ENCODE measurements around the gene CENPH. TPM values are rescaled to one million over a fixed set of nuclear protein-coding genes. Genes with fewer than 3 reads are reported as not detected.
A peak's percentile ranks its signal among the peaks of the same experiment; 100 is the strongest.

Gene CENPH
- total and polyA plus RNA-seq, 2 of the 13 experiments (the other 11 are each of a cell fraction or from before 2014, with no cell fraction given), result 11.2 to 28.8 TPM

DNA sequence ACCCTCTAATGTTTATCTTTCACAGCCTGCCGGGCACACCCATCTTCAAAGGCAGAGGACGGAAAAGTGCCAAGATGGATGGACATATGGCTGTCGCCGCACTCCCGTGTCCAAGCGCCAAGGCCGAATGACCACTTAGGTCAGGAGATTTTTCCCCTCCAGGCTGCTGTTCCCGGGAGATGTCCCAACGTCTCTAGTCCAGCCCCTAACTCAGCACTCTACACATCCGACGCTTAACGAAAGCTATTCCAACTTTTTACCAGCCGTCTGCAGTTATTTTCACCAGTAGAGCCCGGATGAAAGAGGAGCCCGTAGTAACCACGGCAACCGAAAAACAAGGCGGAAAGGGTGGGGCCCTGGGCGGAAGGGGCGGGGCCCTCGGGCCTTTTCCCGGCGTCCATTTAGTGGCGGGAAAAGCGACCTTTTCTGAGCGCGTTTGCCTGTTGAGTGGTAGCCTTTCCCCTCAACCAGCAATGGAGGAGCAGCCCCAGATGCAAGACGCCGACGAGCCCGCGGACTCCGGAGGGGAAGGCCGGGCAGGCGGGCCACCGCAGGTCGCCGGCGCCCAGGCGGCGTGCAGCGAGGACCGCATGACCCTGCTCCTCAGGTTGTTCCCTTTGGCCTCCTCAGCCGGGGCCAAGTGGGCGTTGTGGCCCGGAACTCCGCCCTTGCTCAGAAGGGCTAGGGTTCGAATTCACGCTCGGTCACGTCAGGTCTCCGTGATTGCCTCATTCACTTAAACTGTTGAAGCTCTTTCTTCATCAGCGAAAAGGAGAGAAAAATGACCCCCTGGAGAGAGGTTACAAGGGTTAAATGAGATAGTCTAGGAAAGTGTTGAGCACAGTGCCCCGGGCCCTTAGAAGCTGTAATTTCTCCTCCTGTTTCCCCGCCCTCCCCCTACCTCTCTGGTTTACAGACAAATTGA, at the start of gene CENPH (continued):
- TF ChIP-seq, protein P1, sequence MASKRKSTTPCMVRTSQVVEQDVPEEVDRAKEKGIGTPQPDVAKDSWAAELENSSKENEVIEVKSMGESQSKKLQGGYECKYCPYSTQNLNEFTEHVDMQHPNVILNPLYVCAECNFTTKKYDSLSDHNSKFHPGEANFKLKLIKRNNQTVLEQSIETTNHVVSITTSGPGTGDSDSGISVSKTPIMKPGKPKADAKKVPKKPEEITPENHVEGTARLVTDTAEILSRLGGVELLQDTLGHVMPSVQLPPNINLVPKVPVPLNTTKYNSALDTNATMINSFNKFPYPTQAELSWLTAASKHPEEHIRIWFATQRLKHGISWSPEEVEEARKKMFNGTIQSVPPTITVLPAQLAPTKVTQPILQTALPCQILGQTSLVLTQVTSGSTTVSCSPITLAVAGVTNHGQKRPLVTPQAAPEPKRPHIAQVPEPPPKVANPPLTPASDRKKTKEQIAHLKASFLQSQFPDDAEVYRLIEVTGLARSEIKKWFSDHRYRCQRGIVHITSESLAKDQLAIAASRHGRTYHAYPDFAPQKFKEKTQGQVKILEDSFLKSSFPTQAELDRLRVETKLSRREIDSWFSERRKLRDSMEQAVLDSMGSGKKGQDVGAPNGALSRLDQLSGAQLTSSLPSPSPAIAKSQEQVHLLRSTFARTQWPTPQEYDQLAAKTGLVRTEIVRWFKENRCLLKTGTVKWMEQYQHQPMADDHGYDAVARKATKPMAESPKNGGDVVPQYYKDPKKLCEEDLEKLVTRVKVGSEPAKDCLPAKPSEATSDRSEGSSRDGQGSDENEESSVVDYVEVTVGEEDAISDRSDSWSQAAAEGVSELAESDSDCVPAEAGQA (IDR thresholded peaks at IDR 0.05; ENCODE audit: low read depth), result peak; percentile 48; the same call in 1 of the 2 replicates
- TF ChIP-seq, protein P1 (CRISPR knock-in tag; IDR thresholded peaks at IDR 0.05; ENCODE audit: borderline replicate concordance), result 0 out of 2 replicates have a peak, but pooled peaks have one; percentile 50
- TF ChIP-seq, protein P2, sequence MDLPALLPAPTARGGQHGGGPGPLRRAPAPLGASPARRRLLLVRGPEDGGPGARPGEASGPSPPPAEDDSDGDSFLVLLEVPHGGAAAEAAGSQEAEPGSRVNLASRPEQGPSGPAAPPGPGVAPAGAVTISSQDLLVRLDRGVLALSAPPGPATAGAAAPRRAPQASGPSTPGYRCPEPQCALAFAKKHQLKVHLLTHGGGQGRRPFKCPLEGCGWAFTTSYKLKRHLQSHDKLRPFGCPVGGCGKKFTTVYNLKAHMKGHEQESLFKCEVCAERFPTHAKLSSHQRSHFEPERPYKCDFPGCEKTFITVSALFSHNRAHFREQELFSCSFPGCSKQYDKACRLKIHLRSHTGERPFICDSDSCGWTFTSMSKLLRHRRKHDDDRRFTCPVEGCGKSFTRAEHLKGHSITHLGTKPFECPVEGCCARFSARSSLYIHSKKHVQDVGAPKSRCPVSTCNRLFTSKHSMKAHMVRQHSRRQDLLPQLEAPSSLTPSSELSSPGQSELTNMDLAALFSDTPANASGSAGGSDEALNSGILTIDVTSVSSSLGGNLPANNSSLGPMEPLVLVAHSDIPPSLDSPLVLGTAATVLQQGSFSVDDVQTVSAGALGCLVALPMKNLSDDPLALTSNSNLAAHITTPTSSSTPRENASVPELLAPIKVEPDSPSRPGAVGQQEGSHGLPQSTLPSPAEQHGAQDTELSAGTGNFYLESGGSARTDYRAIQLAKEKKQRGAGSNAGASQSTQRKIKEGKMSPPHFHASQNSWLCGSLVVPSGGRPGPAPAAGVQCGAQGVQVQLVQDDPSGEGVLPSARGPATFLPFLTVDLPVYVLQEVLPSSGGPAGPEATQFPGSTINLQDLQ (CRISPR knock-in tag; IDR thresholded peaks at IDR 0.05), result peak; percentile 84
- TF ChIP-seq ZNF205 (CRISPR knock-in tag; IDR thresholded peaks at IDR 0.05) (peak; percentile 68), NFATC3 (CRISPR knock-in tag; IDR thresholded peaks at IDR 0.05) (no peak), ZNF788 (CRISPR knock-in tag; IDR thresholded peaks at IDR 0.05; ENCODE audit: borderline replicate concordance) (peak; percentile 84; the same call in 1 of the 2 replicates), MTA1 (CRISPR knock-in tag; IDR thresholded peaks at IDR 0.05; ENCODE audit: borderline replicate concordance) (peak; percentile 18; the same call in 1 of the 2 replicates), IRX3 (CRISPR knock-in tag; IDR thresholded peaks at IDR 0.05; ENCODE audit: borderline replicate concordance, low read depth) (peak; percentile 79; the same call in 1 of the 2 replicates), FOXJ3 (CRISPR knock-in tag; IDR thresholded peaks at IDR 0.05; ENCODE audit: borderline replicate concordance) (peak; percentile 64), GATAD2A (CRISPR knock-in tag; IDR thresholded peaks at IDR 0.05) (no peak), ZNF619 (CRISPR knock-in tag; IDR thresholded peaks at IDR 0.05) (no peak), KDM5A (IDR thresholded peaks at IDR 0.05; ENCODE audit: borderline replicate concordance, low read length) (peak; percentile 66; the same call in 1 of the 2 replicates), ZNF143 (CRISPR knock-in tag; IDR thresholded peaks at IDR 0.05) (peak; percentile 89)
- TF ChIP-seq, protein P3, sequence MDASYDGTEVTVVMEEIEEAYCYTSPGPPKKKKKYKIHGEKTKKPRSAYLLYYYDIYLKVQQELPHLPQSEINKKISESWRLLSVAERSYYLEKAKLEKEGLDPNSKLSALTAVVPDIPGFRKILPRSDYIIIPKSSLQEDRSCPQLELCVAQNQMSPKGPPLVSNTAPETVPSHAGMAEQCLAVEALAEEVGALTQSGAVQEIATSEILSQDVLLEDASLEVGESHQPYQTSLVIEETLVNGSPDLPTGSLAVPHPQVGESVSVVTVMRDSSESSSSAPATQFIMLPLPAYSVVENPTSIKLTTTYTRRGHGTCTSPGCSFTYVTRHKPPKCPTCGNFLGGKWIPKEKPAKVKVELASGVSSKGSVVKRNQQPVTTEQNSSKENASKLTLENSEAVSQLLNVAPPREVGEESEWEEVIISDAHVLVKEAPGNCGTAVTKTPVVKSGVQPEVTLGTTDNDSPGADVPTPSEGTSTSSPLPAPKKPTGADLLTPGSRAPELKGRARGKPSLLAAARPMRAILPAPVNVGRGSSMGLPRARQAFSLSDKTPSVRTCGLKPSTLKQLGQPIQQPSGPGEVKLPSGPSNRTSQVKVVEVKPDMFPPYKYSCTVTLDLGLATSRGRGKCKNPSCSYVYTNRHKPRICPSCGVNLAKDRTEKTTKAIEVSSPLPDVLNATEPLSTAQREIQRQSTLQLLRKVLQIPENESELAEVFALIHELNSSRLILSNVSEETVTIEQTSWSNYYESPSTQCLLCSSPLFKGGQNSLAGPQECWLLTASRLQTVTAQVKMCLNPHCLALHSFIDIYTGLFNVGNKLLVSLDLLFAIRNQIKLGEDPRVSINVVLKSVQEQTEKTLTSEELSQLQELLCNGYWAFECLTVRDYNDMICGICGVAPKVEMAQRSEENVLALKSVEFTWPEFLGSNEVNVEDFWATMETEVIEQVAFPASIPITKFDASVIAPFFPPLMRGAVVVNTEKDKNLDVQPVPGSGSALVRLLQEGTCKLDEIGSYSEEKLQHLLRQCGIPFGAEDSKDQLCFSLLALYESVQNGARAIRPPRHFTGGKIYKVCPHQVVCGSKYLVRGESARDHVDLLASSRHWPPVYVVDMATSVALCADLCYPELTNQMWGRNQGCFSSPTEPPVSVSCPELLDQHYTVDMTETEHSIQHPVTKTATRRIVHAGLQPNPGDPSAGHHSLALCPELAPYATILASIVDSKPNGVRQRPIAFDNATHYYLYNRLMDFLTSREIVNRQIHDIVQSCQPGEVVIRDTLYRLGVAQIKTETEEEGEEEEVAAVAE (CRISPR knock-in tag; IDR thresholded peaks at IDR 0.05; ENCODE audit: borderline replicate concordance), result 0 out of 2 replicates have a peak, but pooled peaks have one; percentile 59
- TF ChIP-seq, protein P4, sequence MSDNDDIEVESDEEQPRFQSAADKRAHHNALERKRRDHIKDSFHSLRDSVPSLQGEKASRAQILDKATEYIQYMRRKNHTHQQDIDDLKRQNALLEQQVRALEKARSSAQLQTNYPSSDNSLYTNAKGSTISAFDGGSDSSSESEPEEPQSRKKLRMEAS (IDR thresholded peaks at IDR 0.05), result peak; percentile 85

All from HepG2 (cell line).